GM21515 (cell line): ENCODE results near the gene ARHGAP24.
A peak's percentile ranks its signal among the peaks of the same experiment; 100 is the strongest.
"Not testable (repeated sequence)": the region's sequence is repeated elsewhere in the genome, so short reads cannot be mapped to it uniquely, and the experiment has no call there.

ENCODE experiments used
- ATAC-seq: cut with Tn5 transposase; IDR thresholded peaks from one replicate; pipeline ENCODE4 v1.9.1; 2021; ENCODE audit not compliant: unreplicated experiment

ARHGAP24 gene

DNA sequence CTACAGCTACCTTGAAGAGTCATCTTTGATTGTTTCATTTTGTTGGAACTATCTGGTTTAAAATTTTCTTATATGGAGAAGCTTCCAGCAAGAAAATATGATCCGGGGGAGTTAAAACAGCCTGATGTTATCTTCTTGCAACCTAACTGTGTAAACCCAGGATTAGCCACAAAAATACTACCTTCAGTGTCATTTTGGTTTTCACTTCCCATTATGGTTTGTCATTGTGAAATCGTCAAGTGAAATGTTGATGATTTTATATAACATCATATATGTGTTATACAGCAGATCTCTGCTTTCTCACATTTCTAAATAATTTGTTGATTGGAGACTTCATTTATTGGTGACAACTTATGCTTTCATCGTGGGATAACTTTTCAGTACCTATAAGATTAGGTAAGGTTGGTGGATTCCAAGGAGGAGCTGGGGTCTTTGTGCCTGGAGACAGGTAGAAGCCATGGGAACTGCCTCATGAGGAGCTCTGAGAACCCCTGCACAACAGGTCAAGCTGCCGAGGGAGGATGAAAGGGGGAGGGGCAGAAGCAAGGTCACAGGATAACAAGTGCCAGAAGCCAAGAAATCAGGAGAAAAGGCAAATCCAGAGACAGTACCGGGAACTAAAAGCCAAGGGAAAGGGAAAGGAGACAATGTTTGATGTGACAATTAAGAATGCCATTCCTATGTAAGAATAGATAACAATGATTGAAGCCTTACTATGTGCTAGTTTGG is 7.2 kb downstream of the ARHGAP24 start:
- ATAC-seq, result no peak

DNA sequence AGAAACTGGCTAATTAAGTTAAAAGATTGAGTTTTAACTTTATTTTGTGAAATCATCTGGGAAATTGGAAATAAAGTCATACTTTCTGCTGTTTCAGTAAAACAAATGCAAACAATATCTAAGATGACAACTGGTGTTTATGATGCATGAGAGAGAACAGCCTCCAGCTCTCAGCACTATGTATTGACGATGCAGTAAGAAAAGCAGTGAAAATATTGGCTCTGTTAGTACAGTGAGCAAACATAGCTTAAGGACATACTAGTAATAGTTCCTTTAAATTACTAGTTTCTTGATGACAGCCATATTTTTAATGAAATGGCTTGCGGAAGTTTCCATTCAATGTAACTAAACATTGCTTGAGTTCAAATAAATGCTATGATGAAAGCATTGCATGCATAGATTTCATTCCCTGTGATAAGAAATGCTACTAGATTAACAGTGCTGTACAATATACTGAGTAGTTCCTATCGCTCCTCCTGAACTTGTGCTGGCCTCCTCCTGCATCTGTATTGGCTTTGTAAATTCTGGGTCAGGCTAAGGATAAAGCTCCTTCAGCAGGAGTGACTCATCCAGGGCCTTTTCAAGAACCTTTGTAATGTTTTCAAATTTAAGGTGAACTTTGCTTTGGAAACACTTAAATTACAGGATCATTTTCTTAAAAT is 11.6 kb downstream of the ARHGAP24 start:
- ATAC-seq, result no peak

DNA sequence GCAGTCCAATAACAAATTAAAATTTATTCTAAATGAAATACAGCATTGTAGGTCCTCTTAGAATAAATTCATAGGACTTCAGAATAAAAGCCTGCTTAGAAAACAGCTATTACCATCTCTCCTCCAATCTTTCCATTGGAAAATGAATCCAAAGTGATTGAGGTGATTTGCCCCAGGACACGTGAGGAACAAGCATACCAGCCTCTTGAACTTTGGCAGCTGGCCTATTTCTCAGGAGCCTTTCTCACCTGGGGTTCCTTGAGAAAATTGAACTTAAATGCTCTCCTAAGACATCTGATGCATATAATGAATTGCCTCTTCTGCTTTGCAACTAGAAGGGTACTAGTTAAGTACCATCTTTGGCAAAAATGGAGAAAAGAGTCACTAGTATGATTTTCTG is 13.5 kb downstream of the ARHGAP24 start:
- no peak for ATAC-seq

DNA sequence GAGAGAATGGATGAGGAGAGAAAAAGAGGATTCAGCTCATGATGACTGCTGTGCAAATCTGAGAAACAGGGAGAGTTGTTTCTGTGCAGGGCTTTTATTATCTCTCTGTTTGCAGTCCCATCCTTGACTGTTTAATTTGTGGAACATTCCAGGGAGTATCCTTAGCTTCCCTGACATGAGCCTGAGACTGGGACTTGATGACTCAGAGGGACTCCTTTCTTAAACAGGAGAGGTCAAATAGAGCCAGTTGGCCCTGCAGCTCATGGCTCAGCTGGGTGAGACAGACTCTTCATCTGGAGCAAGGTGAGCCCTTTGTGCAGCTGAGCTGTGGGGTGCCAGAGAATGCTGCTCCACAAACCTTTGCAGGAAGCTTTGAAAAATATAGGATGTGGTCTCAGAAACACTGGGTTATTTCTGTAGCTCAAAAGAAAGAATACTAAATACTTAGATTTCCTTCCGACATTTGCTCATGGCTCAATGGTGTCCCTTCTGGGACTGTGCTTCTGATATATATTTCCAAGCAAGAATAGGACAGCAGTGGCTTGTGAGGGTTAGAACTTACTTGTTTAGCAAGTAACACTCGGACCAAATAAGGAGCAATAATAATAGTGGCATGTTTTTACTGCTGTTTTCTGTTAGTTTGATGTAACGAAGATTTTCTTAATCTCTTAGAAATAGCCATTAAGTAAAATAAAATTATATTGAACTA is 14.5 kb downstream of the ARHGAP24 start:
- no peak for ATAC-seq

DNA sequence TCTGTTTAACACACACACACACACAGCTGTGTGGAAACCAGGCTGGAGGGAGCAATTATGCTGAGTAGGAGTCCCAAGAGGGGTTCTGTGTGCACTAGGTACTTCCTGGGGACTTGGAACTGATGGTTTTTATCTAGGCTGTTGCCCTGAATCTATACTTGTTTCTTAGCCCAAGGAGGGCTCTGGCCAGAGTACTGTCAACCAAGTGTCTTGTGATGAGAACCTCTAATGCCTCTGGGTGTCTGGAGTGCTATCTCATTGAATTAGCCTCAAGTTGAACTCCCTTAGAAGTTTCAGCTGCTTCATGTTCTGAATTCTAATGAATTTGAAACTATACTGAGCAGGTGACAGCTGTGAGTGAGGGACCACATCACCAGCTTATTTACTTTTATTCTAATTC is 16.6 kb downstream of the ARHGAP24 start:
- ATAC-seq, result peak; percentile 44

DNA sequence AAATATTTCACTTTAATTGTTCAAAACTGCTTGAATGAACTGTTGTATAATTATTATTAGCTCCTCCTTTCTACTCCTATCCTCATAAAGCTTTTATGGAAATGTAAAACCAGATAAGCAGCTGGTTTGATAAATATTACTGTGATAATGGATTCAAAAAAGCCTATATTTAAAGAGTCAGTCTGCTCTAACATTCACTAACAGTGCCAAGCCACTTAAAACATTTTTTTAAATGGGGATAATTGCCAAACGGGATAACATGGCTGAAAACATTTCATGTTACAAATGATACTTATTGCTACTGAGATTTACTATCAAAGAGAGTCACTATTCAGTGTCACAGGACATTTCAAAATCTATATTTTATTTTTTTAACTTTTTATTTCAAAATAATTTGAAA is 17.4 kb downstream of the ARHGAP24 start:
- no peak for ATAC-seq

DNA sequence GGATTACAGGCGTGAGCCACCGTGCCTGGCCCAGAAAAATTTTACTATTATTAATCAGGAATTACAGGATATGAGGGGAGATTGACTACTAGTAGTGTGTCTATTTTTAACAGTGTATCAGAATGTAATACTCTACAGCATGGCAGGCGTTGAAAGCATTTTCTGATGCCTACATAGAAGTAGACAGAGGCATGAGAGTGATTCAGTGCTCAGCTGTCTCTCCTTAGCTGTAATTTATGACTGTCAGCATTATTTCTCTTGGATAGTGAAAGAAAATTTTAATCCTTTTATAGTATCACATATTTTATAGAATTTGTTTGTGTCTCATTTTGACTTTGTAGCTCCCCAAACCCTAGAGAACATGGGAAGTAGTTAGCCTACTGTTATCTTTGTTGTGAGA is 20.7 kb downstream of the ARHGAP24 start:
- no peak for ATAC-seq

DNA sequence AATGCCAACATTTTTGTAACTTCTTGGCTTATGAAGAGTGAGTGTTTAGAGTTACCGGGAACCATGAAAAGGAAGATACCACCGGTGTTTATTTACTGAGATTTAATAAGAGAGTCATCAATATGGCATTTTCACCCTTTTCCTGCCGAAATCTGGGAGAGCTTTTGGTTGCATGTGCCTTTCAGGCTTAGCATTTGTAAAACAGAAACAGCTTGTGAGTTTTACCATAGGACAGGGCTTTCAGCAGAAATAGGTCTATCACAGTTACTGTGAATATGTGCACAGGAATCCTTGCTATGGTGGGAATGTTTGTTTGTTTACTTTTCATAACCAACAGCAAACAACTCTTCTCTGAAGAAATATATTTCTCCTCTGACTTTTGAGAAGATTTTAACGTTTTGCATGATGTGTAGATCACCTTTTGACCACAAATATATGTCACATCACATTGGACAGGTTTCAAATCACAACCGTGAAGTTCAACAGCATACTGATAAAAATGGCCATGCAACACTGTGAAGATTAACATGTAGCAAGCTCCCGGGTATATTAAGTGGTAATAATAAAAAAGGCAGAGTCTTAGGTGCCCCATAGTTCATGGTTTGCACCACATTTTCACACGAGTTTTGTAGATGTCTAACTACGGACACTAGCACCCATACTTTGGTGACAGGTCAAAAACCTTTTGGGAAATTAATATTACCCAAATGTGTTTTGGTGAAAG is 21.3 kb downstream of the ARHGAP24 start:
- ATAC-seq, result no peak

DNA sequence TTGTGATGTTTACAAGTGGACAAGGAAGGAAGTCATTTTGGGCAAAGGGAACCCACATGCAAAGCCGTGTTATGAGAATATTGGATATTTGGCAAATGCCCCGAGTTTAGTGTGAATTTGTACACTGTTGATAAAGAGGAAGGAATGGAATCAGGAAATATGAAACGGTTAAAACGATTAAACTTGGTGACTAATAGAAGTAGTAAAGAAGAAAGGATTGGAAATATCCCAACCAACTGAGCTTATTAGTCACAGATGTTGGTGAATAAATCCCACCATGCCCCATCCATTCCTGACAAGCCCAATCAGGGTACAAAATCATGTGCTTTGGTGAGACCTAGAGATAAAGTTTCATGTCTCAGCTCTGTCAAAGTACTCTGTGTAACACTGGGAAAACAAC is 22.0 kb downstream of the ARHGAP24 start:
- no peak for ATAC-seq

DNA sequence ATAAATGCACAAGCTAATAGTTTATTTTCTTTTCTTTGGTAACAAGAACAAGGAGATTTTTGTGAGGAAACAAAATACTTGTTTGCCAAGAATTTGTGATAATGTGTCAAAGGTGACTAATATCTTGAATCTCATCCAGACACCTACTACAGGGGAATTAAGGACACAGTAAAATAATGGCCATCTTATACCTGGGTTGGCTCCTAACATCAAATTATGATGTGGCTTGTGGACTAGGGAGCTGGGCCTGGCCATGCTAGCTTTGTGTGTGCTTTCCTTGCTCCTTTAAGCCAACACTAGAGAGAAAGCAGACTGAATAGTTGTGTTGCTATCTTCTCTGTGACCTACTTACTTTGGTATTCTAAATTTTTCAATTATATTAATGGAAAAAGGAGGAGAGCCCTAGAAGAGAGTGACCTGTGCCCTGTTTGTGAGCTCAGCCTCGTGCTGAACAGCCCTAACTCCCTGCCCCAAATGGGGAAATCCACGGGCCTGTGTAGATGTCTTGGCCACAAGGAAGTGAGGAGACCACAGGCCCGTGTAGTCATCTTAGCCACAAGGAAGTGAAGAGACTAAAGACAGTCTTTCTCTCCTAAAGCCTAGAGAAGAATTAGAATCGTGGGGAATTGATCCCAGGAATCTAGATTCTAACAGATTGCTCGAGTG is 23.3 kb downstream of the ARHGAP24 start:
- peak; percentile 94 for ATAC-seq

DNA sequence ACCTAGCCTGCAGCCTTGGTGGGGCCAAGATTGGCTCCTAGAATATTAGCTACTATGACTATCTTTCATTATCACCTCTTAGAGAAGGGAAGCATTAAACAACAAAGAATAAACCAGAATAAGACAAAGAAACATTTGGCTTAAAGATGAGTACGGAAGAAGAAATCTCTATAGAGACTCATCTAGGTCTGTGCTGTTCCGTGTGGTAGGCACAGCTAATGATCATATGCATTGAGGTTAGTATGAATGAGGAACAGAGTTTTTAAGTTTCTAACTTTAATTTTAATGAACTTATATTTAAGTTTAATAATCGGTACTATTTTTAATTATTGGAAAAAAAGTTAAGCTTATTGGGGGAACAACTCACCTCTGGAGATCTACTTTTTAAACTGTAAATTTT is 24.6 kb downstream of the ARHGAP24 start:
- no peak for ATAC-seq

DNA sequence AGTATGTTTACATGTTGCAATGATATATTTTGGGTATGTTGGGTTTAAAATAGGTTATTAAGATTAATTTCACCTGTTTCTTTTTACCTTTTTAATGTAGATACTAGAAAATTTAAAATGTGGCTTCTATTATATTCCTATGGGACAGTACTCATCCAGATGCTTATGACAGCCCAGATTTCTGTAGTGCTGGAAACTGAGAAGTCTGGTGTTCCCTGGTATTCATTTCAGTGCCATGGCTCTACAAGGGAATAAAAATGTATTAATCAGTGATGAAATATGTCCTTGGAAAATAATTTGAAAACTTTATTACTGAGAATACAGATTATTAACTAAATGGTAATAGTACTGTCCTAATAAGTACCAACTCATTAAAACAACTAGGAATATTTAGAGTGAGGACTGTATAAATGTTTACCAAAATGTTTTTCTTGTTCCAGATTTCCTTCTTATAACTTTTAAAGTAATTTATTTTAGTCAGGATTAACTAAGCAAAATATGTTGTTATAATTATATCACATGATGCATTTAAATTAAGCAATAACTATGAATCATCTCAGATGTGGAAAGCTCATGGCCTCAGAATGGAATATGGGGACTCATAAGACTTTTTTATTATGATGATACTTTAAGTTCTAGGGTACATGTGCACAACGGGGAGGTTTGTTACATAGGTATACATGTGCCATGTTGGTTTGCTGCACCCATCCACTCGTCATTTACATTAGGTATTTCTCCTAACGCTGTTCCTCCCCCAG is 25.3 kb downstream of the ARHGAP24 start:
- no peak for ATAC-seq

DNA sequence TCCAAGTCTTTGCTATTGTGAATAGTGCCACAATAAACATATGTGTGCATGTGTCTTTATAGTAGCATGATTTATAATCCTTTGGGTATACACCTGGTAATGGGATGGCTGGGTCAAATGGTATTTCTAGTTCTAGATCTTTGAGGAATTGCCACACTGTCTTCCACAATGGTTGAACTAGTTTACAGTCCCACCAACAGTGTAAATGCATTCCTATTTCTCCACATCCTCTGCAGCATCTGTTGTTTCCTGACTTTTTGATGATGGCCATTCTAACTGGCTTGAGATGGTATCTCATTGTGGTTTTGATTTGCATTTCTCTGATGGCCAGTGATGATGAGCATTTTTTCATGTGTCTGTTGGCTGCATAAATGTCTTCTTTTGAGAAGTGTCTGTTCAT is 26.2 kb downstream of the ARHGAP24 start:
- not testable (repeated sequence) for ATAC-seq

DNA sequence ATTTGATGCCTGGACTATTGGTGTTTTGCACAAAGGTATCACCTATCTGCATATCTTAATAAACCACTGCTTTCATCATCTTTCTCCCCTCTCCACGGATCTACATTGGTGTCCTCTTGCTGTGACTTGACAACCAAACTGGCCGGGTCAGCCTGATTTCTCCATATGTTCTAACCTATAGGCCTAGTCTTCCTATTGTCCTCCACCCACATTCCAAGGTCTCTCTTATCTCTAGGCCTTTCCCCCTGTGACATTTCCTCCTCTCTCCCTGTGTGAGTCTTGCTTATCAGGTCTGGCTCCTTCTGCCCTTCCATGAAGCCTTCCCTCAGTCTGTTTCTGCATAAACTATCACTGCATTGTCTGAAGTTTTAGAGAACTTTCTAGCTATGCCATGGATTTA is 33.7 kb downstream of the ARHGAP24 start:
- ATAC-seq, result no peak

DNA sequence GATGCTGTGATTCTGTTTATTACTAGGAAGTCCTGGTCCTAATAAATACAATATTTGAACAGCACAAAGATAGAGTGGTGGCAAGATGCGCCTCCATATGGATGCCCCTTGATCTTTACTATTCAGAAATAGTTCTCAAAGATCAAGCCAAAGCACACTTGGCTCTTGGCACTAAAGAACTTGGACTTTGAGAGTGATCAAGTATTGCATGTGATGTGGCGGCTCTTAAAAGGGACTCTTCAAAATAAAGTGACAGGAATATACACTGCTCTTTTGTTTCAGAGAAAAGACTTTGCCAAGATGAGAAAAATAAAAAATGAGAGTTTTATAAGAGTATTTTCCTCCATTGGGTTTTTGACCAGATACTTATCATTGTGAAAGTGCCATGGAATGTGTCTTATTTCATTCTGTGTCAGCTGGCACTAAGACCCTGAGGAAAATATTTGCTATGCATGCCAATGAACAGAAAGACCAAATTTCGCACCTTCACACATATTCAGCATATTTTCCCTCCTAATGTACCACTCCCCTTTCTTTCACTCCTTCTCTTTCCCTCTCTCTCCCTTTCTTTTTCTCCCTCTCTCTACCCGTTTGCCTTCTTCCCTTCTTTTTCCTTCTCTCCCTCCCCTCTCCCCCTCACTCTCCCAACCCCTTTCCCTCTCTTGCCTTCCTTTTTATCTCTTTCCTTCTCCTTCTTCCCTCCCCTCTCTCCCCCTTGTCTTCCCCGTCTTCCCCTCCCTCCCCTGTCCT is 35.1 kb downstream of the ARHGAP24 start:
- no peak for ATAC-seq

DNA sequence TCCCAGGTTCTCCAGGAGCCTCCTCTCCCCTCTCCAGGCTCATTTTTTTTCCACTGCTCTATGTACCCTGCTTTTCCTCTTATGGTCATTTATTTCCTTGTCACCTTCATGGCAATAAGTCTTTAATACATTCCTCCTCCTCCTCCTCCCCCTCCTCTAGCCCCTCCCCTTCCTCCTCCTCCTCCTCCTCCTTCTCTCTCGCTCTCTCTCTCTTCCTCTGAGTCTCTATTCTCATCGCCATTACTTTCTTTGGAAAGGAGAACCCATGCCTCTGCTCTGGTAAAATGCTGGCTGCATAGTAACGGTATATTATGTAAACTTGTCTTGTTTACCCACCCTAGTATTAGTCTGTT is 35.7 kb downstream of the ARHGAP24 start:
- ATAC-seq, result no peak

DNA sequence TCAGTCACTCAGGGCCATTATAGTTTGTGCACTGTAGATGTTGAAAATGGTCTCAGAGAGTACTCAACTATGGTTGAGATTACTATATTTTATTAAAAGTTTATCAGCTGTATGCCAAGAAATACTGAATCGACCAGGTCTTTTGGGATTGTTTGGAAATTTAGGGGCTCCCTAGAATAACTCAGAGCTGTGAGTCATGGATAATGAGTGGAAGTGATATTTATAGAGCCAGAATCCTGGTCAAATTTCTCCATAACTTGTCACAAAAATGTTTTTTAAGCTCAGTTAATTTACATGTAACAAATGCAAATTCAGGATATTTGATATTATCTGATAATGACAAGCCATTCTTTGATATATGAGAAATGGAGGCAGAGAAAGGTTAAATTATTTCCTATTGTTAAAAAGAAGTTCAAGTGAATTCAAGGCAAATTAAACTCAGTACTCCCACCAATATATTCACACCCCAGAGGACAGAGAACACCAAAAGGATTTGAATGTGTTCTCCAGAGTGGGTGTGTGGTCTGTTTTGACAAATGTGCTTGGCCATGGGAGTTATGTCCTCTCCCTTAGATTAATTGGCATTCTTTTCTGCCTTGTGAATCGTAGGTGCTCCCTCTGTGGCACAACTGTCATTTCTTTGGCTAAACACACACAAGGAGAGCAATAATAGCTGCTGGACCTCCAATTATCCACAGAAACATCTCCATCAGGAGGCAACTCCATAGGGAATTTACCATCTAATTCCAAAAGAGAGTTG is 37.7 kb downstream of the ARHGAP24 start:
- no peak for ATAC-seq

DNA sequence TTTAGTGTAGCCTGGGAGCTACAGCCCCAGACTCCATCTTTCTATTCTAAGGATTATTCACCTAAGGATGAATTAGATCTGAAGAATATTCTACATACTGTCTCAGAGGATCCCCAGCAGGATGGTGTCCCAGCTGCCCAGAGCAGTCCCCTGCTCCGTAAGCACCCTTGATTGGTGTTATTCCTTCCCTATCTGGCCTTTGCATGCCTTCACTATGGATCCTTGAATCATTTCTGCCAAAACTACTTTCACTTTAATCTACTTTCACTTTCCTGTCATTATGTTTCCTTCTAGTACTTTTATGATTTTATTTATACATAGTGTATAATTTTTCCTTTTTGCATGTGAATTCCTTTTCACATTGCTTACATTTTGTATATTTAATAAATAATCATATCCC is 39.2 kb downstream of the ARHGAP24 start:
- ATAC-seq, result no peak

DNA sequence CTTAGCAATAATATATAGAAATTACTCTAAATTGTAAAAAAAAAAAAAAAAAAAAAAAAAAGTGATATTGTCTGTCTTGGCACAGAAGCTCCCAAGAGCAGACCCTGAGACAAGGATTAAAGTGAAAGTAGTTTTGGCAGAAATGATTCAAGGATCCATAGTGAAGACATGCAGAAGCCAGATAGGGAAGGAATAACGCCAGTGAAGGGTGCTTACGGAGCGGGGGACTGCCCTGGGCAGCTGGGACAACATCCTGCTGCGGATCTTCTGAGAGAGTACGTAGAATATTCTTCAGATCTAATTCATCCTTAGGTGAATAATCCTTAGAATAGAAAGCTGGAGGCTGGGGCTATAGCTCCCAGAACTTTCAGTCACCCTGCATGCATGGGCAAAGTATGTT is 39.8 kb downstream of the ARHGAP24 start:
- no peak for ATAC-seq
